ENCODE results near the gene SHB.

- no peak for TF ChIP-seq CTCF (IDR thresholded peaks at IDR 0.05 in 8 of 11, conservative IDR thresholded peaks at IDR 0.05 in 3 of 11)
- TF ChIP-seq POLR2A (IDR thresholded peaks at IDR 0.05), result no peak
Observed at GRCh38 chr9:38039907-38040682, 28.9 kb downstream of the SHB start.
